ENCODE measurements around the gene RFNG. TPM values are rescaled to one million over a fixed set of nuclear protein-coding genes. Genes with fewer than 3 reads are reported as not detected.

RFNG gene
- total and polyA plus RNA-seq, 2 of the 13 experiments (the other 11 are each of a cell fraction or from before 2014, with no cell fraction given) = 61.4 to 64.0 TPM

DNA sequence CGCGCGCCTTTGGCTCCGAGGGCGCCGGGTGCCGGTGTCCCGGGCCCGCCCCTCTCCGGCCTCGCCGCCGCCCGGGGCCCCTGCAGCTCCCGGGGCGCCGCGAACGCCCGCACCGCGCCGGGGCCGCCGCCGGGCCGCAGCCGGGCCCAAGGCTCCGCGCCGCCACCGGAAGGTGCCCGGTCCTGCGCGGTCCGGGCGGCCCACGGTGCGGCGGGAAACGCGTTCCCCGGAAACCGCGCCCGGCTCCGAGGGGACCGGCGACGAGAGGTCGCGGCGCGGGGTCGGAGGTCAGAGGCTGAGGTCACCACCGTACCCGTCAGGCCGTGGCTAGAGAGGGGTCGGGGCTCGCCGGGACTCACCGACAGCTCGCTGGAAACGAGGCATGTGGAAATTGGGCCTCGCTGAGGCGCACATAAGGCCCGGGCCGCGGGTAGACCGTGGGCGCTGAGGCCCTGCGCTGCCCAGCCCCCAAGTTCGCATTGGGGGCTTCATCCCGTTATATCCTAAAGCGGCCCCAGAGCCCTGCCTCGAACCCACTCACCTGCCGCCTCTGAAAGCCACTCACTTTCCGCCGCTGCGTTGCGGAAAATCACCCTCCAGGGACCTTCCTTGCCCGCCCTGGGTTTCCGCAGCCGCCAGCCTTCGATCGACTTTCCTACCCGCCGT lies 14.2 kb upstream of the RFNG start, which contains the start of gene DUS1L (continued):
- TF ChIP-seq, protein P1, sequence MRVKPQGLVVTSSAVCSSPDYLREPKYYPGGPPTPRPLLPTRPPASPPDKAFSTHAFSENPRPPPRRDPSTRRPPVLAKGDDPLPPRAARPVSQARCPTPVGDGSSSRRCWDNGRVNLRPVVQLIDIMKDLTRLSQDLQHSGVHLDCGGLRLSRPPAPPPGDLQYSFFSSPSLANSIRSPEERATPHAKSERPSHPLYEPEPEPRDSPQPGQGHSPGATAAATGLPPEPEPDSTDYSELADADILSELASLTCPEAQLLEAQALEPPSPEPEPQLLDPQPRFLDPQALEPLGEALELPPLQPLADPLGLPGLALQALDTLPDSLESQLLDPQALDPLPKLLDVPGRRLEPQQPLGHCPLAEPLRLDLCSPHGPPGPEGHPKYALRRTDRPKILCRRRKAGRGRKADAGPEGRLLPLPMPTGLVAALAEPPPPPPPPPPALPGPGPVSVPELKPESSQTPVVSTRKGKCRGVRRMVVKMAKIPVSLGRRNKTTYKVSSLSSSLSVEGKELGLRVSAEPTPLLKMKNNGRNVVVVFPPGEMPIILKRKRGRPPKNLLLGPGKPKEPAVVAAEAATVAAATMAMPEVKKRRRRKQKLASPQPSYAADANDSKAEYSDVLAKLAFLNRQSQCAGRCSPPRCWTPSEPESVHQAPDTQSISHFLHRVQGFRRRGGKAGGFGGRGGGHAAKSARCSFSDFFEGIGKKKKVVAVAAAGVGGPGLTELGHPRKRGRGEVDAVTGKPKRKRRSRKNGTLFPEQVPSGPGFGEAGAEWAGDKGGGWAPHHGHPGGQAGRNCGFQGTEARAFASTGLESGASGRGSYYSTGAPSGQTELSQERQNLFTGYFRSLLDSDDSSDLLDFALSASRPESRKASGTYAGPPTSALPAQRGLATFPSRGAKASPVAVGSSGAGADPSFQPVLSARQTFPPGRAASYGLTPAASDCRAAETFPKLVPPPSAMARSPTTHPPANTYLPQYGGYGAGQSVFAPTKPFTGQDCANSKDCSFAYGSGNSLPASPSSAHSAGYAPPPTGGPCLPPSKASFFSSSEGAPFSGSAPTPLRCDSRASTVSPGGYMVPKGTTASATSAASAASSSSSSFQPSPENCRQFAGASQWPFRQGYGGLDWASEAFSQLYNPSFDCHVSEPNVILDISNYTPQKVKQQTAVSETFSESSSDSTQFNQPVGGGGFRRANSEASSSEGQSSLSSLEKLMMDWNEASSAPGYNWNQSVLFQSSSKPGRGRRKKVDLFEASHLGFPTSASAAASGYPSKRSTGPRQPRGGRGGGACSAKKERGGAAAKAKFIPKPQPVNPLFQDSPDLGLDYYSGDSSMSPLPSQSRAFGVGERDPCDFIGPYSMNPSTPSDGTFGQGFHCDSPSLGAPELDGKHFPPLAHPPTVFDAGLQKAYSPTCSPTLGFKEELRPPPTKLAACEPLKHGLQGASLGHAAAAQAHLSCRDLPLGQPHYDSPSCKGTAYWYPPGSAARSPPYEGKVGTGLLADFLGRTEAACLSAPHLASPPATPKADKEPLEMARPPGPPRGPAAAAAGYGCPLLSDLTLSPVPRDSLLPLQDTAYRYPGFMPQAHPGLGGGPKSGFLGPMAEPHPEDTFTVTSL (CRISPR knock-in tag; IDR thresholded peaks at IDR 0.05; ENCODE audit: borderline replicate concordance) = peak; percentile 61; the same call in 1 of the 2 replicates
- TF ChIP-seq, protein P2, sequence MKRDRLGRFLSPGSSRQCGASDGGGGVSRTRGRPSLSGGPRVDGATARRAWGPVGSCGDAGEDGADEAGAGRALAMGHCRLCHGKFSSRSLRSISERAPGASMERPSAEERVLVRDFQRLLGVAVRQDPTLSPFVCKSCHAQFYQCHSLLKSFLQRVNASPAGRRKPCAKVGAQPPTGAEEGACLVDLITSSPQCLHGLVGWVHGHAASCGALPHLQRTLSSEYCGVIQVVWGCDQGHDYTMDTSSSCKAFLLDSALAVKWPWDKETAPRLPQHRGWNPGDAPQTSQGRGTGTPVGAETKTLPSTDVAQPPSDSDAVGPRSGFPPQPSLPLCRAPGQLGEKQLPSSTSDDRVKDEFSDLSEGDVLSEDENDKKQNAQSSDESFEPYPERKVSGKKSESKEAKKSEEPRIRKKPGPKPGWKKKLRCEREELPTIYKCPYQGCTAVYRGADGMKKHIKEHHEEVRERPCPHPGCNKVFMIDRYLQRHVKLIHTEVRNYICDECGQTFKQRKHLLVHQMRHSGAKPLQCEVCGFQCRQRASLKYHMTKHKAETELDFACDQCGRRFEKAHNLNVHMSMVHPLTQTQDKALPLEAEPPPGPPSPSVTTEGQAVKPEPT (CRISPR knock-in tag; IDR thresholded peaks at IDR 0.05; ENCODE audit: low read depth) = peak; percentile 92; the same call in 1 of the 2 replicates
- TF ChIP-seq CCAR2 (optimal IDR thresholded peaks at IDR 0.05; ENCODE audit: low read depth, low read length) (peak; percentile 73), RAD21 (CRISPR knock-in tag; IDR thresholded peaks at IDR 0.05) (peak; percentile 51; the same call in 1 of the 2 replicates), DNMT1 (CRISPR knock-in tag; IDR thresholded peaks at IDR 0.05) (peak; percentile 97), ZBTB38 (CRISPR knock-in tag; IDR thresholded peaks at IDR 0.05) (peak; percentile 100), FOXK2 (IDR thresholded peaks at IDR 0.05) (no peak)
- TF ChIP-seq, protein P3, sequence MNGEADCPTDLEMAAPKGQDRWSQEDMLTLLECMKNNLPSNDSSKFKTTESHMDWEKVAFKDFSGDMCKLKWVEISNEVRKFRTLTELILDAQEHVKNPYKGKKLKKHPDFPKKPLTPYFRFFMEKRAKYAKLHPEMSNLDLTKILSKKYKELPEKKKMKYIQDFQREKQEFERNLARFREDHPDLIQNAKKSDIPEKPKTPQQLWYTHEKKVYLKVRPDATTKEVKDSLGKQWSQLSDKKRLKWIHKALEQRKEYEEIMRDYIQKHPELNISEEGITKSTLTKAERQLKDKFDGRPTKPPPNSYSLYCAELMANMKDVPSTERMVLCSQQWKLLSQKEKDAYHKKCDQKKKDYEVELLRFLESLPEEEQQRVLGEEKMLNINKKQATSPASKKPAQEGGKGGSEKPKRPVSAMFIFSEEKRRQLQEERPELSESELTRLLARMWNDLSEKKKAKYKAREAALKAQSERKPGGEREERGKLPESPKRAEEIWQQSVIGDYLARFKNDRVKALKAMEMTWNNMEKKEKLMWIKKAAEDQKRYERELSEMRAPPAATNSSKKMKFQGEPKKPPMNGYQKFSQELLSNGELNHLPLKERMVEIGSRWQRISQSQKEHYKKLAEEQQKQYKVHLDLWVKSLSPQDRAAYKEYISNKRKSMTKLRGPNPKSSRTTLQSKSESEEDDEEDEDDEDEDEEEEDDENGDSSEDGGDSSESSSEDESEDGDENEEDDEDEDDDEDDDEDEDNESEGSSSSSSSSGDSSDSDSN (CRISPR knock-in tag; IDR thresholded peaks at IDR 0.05) = peak; percentile 83
- TF ChIP-seq, protein P4, sequence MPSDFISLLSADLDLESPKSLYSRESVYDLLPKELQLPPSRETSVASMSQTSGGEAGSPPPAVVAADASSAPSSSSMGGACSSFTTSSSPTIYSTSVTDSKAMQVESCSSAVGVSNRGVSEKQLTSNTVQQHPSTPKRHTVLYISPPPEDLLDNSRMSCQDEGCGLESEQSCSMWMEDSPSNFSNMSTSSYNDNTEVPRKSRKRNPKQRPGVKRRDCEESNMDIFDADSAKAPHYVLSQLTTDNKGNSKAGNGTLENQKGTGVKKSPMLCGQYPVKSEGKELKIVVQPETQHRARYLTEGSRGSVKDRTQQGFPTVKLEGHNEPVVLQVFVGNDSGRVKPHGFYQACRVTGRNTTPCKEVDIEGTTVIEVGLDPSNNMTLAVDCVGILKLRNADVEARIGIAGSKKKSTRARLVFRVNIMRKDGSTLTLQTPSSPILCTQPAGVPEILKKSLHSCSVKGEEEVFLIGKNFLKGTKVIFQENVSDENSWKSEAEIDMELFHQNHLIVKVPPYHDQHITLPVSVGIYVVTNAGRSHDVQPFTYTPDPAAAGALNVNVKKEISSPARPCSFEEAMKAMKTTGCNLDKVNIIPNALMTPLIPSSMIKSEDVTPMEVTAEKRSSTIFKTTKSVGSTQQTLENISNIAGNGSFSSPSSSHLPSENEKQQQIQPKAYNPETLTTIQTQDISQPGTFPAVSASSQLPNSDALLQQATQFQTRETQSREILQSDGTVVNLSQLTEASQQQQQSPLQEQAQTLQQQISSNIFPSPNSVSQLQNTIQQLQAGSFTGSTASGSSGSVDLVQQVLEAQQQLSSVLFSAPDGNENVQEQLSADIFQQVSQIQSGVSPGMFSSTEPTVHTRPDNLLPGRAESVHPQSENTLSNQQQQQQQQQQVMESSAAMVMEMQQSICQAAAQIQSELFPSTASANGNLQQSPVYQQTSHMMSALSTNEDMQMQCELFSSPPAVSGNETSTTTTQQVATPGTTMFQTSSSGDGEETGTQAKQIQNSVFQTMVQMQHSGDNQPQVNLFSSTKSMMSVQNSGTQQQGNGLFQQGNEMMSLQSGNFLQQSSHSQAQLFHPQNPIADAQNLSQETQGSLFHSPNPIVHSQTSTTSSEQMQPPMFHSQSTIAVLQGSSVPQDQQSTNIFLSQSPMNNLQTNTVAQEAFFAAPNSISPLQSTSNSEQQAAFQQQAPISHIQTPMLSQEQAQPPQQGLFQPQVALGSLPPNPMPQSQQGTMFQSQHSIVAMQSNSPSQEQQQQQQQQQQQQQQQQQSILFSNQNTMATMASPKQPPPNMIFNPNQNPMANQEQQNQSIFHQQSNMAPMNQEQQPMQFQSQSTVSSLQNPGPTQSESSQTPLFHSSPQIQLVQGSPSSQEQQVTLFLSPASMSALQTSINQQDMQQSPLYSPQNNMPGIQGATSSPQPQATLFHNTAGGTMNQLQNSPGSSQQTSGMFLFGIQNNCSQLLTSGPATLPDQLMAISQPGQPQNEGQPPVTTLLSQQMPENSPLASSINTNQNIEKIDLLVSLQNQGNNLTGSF (CRISPR knock-in tag; IDR thresholded peaks at IDR 0.05) = peak; percentile 85
- TF ChIP-seq, protein P5, sequence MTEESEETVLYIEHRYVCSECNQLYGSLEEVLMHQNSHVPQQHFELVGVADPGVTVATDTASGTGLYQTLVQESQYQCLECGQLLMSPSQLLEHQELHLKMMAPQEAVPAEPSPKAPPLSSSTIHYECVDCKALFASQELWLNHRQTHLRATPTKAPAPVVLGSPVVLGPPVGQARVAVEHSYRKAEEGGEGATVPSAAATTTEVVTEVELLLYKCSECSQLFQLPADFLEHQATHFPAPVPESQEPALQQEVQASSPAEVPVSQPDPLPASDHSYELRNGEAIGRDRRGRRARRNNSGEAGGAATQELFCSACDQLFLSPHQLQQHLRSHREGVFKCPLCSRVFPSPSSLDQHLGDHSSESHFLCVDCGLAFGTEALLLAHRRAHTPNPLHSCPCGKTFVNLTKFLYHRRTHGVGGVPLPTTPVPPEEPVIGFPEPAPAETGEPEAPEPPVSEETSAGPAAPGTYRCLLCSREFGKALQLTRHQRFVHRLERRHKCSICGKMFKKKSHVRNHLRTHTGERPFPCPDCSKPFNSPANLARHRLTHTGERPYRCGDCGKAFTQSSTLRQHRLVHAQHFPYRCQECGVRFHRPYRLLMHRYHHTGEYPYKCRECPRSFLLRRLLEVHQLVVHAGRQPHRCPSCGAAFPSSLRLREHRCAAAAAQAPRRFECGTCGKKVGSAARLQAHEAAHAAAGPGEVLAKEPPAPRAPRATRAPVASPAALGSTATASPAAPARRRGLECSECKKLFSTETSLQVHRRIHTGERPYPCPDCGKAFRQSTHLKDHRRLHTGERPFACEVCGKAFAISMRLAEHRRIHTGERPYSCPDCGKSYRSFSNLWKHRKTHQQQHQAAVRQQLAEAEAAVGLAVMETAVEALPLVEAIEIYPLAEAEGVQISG (CRISPR knock-in tag; IDR thresholded peaks at IDR 0.05) = peak; percentile 96
